IMR-90 (cell line): ENCODE measurements around the gene GATD1. TPM values are rescaled to one million over a fixed set of nuclear protein-coding genes. Genes with fewer than 3 reads are reported as not detected.

Experiments
- ATAC-seq: fragments of 200-7000 bp; cut with Tn5 transposase; 2 replicates; pipeline ENCODE4 v1.9.1; 2020; ENCODE audit warnings: low read depth, mild to moderate bottlenecking, moderate library complexity
- BruUV-seq: library from RNA; stranded (reverse); fragments of 400-500 nt; replicated peaks from 2 replicates; lab custom pipeline; 2021; lab: Mats Ljungman, UMichigan
- CTCF ChIA-PET: fragments of 300-600 bp; formaldehyde crosslinking; extraction: SDS; loops from one replicate; lab custom pipeline; 2021; ENCODE audit warnings: antibody characterized with exemption; lab: Yijun Ruan, JAX
- POLR2A ChIA-PET: fragments of 300-600 bp; sonication (Branson Sonifier 250); formaldehyde crosslinking; loops from one replicate; lab custom pipeline; 2022; ENCODE audit warnings: antibody characterized with exemption; ENCODE audit not compliant: unreplicated experiment; lab: Charles Lee
- DNase-seq: peaks from one replicate; pipeline ENCODE4 v3.0.0; 2013
- H2AFZ ChIP-seq: replicated peaks from 2 replicates; pipeline ENCODE3; 2013; ENCODE audit warnings: low read length, mild to moderate bottlenecking; ENCODE audit not compliant: poor library complexity
- H2AK5ac ChIP-seq: 2 replicates; pipeline ENCODE4 v1.6.1; 2013; ENCODE audit warnings: low read depth, low read length, inconsistent platforms
- H2AK9ac ChIP-seq: replicated peaks from 2 replicates; pipeline ENCODE3; 2013; ENCODE audit warnings: mild to moderate bottlenecking, low read depth, low read length, moderate library complexity; ENCODE audit not compliant: poor library complexity
- H2BK120ac ChIP-seq: 2 replicates; pipeline ENCODE4 v1.6.1; 2013; ENCODE audit warnings: low read depth, low read length, inconsistent platforms
- H2BK15ac ChIP-seq: 3 replicates; pipeline ENCODE4 v1.6.1; 2013; ENCODE audit warnings: low read depth, low read length, inconsistent platforms
- H2BK20ac ChIP-seq: 2 replicates; pipeline ENCODE4 v1.6.1; 2013; ENCODE audit warnings: low read depth, mild to moderate bottlenecking, inconsistent platforms, low read length, moderate library complexity
- H2BK5ac ChIP-seq: 2 replicates; pipeline ENCODE4 v1.6.1; 2013; ENCODE audit warnings: mild to moderate bottlenecking, low read depth, low read length, inconsistent platforms; ENCODE audit not compliant: poor library complexity, severe bottlenecking
- H3K14ac ChIP-seq: replicated peaks from 2 replicates; pipeline ENCODE4 v1.6.1; 2013; ENCODE audit warnings: low read depth, low read length, inconsistent platforms
- H3K18ac ChIP-seq: 2 replicates; pipeline ENCODE4 v1.6.1; 2013; ENCODE audit warnings: low read depth, low read length, control low read depth
- H3K23ac ChIP-seq: 2 replicates; pipeline ENCODE4 v1.6.1; 2013; ENCODE audit warnings: low read depth, low read length, inconsistent platforms
- H3K27ac ChIP-seq: 2 replicates; pipeline ENCODE4 v1.5.1; 2013; ENCODE audit warnings: mild to moderate bottlenecking, control low read depth, low read length; ENCODE audit not compliant: insufficient read depth
- H3K27me3 ChIP-seq: 2 replicates; pipeline ENCODE4 v1.6.1; 2013; ENCODE audit warnings: low read length; ENCODE audit not compliant: control insufficient read depth, insufficient read depth
- H3K36me3 ChIP-seq: 2 replicates; pipeline ENCODE4 v1.6.1; 2013; ENCODE audit warnings: low read length, mixed read lengths; ENCODE audit not compliant: control insufficient read depth, insufficient read depth
- H3K4ac ChIP-seq: 2 replicates; pipeline ENCODE4 v1.6.1; 2013; ENCODE audit warnings: low read depth, low read length, inconsistent platforms
- H3K4me1 ChIP-seq: 2 replicates; pipeline ENCODE4 v1.6.1; 2013; ENCODE audit warnings: low read length, mixed read lengths; ENCODE audit not compliant: control insufficient read depth, insufficient read depth
- H3K4me2 ChIP-seq: 2 replicates; pipeline ENCODE4 v1.6.1; 2013; ENCODE audit warnings: low read depth, mild to moderate bottlenecking, control low read depth, low read length, moderate library complexity
- H3K4me3 ChIP-seq: 2 replicates; pipeline ENCODE4 v1.5.1; 2013; ENCODE audit warnings: low read depth, mild to moderate bottlenecking, control low read depth, low read length, moderate library complexity; ENCODE audit not compliant: insufficient read depth
- H3K56ac ChIP-seq: 2 replicates; pipeline ENCODE4 v1.6.1; 2013; ENCODE audit warnings: low read length, inconsistent platforms; ENCODE audit not compliant: insufficient read depth; ENCODE audit errors: extremely low read depth
- H3K79me1 ChIP-seq, 2 experiments: 2 replicates each; pipeline ENCODE4 v1.6.1; 2013; ENCODE audit warnings: low read length in 2 of 2, inconsistent platforms in 1 of 2, low read depth in 1 of 2
- H3K9ac ChIP-seq: 2 replicates; pipeline ENCODE4 v1.6.1; 2013; ENCODE audit warnings: low read depth, low read length, control low read depth
- H3K9me1 ChIP-seq: 2 replicates; pipeline ENCODE4 v1.6.1; 2013; ENCODE audit warnings: low read length, inconsistent platforms; ENCODE audit not compliant: insufficient read depth
- H3K9me3 ChIP-seq: 2 replicates; pipeline ENCODE4 v1.6.1; 2013; ENCODE audit warnings: low read length; ENCODE audit not compliant: control insufficient read depth, insufficient read depth
- H4K20me1 ChIP-seq: 2 replicates; pipeline ENCODE4 v1.6.1; 2013; ENCODE audit warnings: low read length, inconsistent platforms; ENCODE audit not compliant: insufficient read depth
- H4K5ac ChIP-seq: 2 replicates; pipeline ENCODE4 v1.6.1; 2013; ENCODE audit warnings: mild to moderate bottlenecking, low read depth, low read length, control low read depth
- H4K8ac ChIP-seq, 2 experiments: 2 replicates each; pipeline ENCODE4 v1.6.1; 2013; ENCODE audit warnings: low read depth in 2 of 2, low read length in 2 of 2, control low read depth in 1 of 2, inconsistent platforms in 1 of 2
- H4K91ac ChIP-seq: 2 replicates; pipeline ENCODE4 v1.6.1; 2013; ENCODE audit warnings: low read depth, low read length, inconsistent platforms; ENCODE audit not compliant: insufficient read depth
- BHLHE40 ChIP-seq: fragments of 150-350 bp; IDR thresholded peaks from 2 replicates; pipeline ENCODE4 v1.6.1; 2016; ENCODE audit warnings: mild to moderate bottlenecking, low read depth, low read length
- CEBPB ChIP-seq: IDR thresholded peaks from 2 replicates; pipeline ENCODE4 v1.6.1; 2012; ENCODE audit warnings: low read depth, low read length, improper control_type of control experiment
- CTCF ChIP-seq: conservative IDR thresholded peaks from 2 replicates; pipeline ENCODE4 v1.5.1; 2012; ENCODE audit warnings: mild to moderate bottlenecking, low read depth, low read length, improper control_type of control experiment
- MAFK ChIP-seq: IDR thresholded peaks from 2 replicates; pipeline ENCODE4 v1.6.1; 2012; ENCODE audit warnings: low read depth, low read length, improper control_type of control experiment
- NFE2L2 ChIP-seq: fragments of 150-350 bp; IDR thresholded peaks from 2 replicates; pipeline ENCODE4 v1.6.1; 2016; ENCODE audit warnings: low read depth, mild to moderate bottlenecking, low read length
- RAD21 ChIP-seq: IDR thresholded peaks from 2 replicates; pipeline ENCODE4 v1.6.1; 2012; ENCODE audit warnings: low read length, improper control_type of control experiment
- RCOR1 ChIP-seq: IDR thresholded peaks from 2 replicates; pipeline ENCODE4 v1.6.1; 2012; ENCODE audit warnings: mild to moderate bottlenecking, low read length, improper control_type of control experiment; ENCODE audit not compliant: insufficient replicate concordance
- RFX5 ChIP-seq: IDR thresholded peaks from 2 replicates; pipeline ENCODE4 v1.8.0; 2012; ENCODE audit warnings: low read depth, mild to moderate bottlenecking, low read length, moderate library complexity
- SMC3 ChIP-seq: fragments of 150-350 bp; IDR thresholded peaks from 2 replicates; pipeline ENCODE4 v1.6.1; 2016; ENCODE audit warnings: low read depth, mild to moderate bottlenecking, antibody characterized with exemption, low read length, moderate library complexity
- USF2 ChIP-seq: fragments of 150-350 bp; IDR thresholded peaks from 2 replicates; pipeline ENCODE4 v1.6.1; 2017; ENCODE audit warnings: mild to moderate bottlenecking, antibody characterized with exemption, low read length, low read depth
- WGBS, 2 experiments: methylation state at CpG; one replicate each; pipeline versions ENCODE4 v1.1.5 to v1.1.7; 2013; ENCODE audit warnings: missing lambda C conversion rate in 2 of 2; ENCODE audit not compliant: insufficient read length in 1 of 2; ENCODE audit errors: extremely low coverage in 2 of 2; 5-methylcytosine and 5-hydroxymethylcytosine counted together
- dilution Hi-C: fragments of 300-500 bp; cut with HindIII; formaldehyde crosslinking; loops from one replicate; pipeline ENCODE4 v1.14.3; 2018; ENCODE audit warnings: low sequenced_read_pairs; ENCODE audit not compliant: unreplicated experiment
- in situ Hi-C: fragments of 300-500 bp; cut with MboI; formaldehyde crosslinking; loops from 3 replicates; pipeline ENCODE4 v1.14.3; 2019; ENCODE audit warnings: low sequenced_read_pairs, inconsistent platforms, mixed read lengths
- intact Hi-C: fragments of 100-400 bp; cut with micrococcal nuclease; formaldehyde crosslinking; loops from 2 replicates; pipeline ENCODE4 v1.10.0; 2022
- polyA plus RNA-seq, 3 experiments: library from polyadenylated mRNA; depleted of rRNA; stranded (reverse); fragments of >200 nt; gene quantifications; 2 replicates each; pipeline ENCODE4 v1.2.3, GENCODE V29; 2012; ENCODE audit warnings: low replicate concordance in 1 of 3
- total RNA-seq: library from RNA; depleted of rRNA; stranded (reverse); fragments of >200 nt; gene quantifications from 2 replicates; pipeline ENCODE4 v1.2.3, GENCODE V29; 2012
- TF ChIP-seq, protein P1 (sequence below): fragments of 150-350 bp; IDR thresholded peaks from 2 replicates; pipeline ENCODE4 v1.6.1; 2016; ENCODE audit warnings: low read depth, mild to moderate bottlenecking, low read length, moderate library complexity, borderline replicate concordance

The GATD1 gene
- total and polyA plus RNA-seq, 2 of the 4 experiments (the other 2 are of a cell fraction), result 3.0 to 52.5 TPM

DNA sequence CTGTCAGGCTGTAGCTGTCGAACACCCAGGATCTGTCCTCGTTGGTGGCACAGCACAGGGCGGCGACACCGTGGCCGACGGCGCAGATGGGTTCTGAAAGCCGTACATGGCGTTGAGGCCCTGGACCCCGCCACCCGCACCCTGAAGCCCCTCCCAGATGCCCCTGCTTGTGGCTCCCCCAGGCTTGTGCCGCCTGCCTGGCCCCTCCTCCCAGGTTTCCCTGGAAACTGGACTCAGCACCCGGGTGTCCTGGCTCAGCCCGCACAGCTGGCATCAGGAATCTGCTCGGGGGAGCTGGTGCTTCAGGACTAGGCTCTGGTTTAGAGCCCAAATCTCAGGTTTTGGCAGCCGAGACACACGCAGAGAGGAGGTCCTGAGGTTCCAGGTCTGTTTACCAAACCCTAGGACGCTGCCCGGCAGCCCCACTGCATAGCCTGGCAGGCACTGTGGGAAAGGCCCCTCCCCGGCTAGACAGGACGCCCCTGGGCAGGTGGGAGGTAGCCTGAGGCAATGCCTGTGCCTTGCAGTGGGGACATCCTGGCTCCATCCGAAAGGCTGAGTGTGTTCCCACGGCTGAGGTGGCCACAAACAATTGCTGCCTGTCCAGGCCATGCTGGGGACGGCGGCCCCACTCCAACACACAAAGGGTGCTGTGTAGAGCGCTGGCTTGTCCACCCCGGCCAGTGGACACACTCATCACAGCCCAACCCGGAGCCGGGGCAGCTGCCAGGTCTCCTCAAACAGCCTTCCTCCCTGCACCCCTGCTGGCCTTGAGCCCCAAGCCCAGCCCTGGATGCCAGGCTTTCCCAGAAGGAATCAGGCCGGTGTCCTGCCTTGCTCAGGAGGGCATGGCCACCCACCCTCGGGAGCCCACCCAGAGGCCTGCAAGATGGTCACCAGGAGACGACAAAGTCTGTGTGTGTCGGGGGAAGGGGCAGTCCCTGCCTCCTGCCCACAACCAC, 4.6 kb downstream of the GATD1 start:
- H3K9ac ChIP-seq, result no peak overlapping the region
- dilution Hi-C loops, result no loop called here
- H4K91ac ChIP-seq, result no peak overlapping the region
- ATAC-seq (no peak), DNase-seq (no peak)
- H3K4me1 ChIP-seq, result peaks cover 9% of the 10 kb centered on the region
- no peak overlapping the region for H3K4ac ChIP-seq
- no peak overlapping the region for H2BK5ac ChIP-seq
- no peak overlapping the region for H4K8ac ChIP-seq
- H3K27me3 ChIP-seq, result no peaks in the 10 kb centered on the region
- H3K56ac ChIP-seq, result no peak overlapping the region
- H3K79me1 ChIP-seq, result peaks cover 5 to 56% of the 10 kb centered on the region in 2 experiments
- intact Hi-C loops, result no loop called here
- H4K20me1 ChIP-seq, result peaks cover 67% of the 10 kb centered on the region
- H2AFZ ChIP-seq, result no peak overlapping the region
- no peak overlapping the region for H2AK5ac ChIP-seq
- no peak for TF ChIP-seq BHLHE40
- TF ChIP-seq SMC3, result no peak
- no peak for TF ChIP-seq CTCF
- no peak for TF ChIP-seq CEBPB
- TF ChIP-seq RCOR1, result no peak
- TF ChIP-seq MAFK, result no peak
- no peak for TF ChIP-seq RFX5
- TF ChIP-seq RAD21, result no peak
- TF ChIP-seq, protein P1, sequence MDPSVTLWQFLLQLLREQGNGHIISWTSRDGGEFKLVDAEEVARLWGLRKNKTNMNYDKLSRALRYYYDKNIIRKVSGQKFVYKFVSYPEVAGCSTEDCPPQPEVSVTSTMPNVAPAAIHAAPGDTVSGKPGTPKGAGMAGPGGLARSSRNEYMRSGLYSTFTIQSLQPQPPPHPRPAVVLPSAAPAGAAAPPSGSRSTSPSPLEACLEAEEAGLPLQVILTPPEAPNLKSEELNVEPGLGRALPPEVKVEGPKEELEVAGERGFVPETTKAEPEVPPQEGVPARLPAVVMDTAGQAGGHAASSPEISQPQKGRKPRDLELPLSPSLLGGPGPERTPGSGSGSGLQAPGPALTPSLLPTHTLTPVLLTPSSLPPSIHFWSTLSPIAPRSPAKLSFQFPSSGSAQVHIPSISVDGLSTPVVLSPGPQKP, result no peak
- TF ChIP-seq USF2, result no peak
- TF ChIP-seq NFE2L2, result no peak
- no peak overlapping the region for H3K23ac ChIP-seq
- no TSS peak for BruUV-seq
- H3K27ac ChIP-seq, result no peak overlapping the region
- H3K4me2 ChIP-seq, result no peak overlapping the region
- no peak overlapping the region for H3K4me3 ChIP-seq
- no peak overlapping the region for H2BK15ac ChIP-seq
- H2BK120ac ChIP-seq, result no peak overlapping the region
- CTCF ChIA-PET, result no interaction called here
- no peak overlapping the region for H3K14ac ChIP-seq
- H2BK20ac ChIP-seq, result no peak overlapping the region
- peaks cover 8% of the 10 kb centered on the region; the same call in 1 of the 2 replicates for H3K9me1 ChIP-seq
- no peak overlapping the region for H2AK9ac ChIP-seq
- H3K9me3 ChIP-seq, result no peaks in the 10 kb centered on the region
- peaks cover 39% of the 10 kb centered on the region for H3K36me3 ChIP-seq
- in situ Hi-C loops, result no loop called here
- no peak overlapping the region for H4K5ac ChIP-seq
- no peak overlapping the region for H3K18ac ChIP-seq
- POLR2A ChIA-PET, result no interaction called here
- WGBS, 2 experiments, result 90% methylated on average over 21 of the region's 34 CpGs; no CpG with 5 or more reads in 1 of the 2 experiments
